Stomach (tissue), 4 donors: ENCODE measurements around the gene EVX1.

Source experiments
- EP300 ChIP-seq: sonication (generic); formaldehyde crosslinking; IDR thresholded peaks from one replicate; pipeline ENCODE4 v1.6.1; 2017; ENCODE audit warnings: antibody characterized with exemption
- POLR2A ChIP-seq, 4 donors: fragments of 450-650 bp; IDR thresholded peaks; one replicate each; pipeline ENCODE4 v1.6.1; 2016; ENCODE audit warnings: antibody characterized with exemption in 4 of 4, control low read depth in 2 of 4, mild to moderate bottlenecking in 1 of 4, moderate library complexity in 1 of 4
- TF ChIP-seq, protein P1 (sequence below), 7 experiments: fragments of 450-650 bp in 4 of 7; fragments of 200-600 bp in 3 of 7; sonication (generic) in 3 of 7; IDR thresholded peaks; one replicate each; pipeline ENCODE4 v1.5.1; 2016 to 2019; ENCODE audit warnings: antibody characterized with exemption in 7 of 7, control low read depth in 2 of 7, mild to moderate bottlenecking in 1 of 7

GRCh38 chr7:27202018-27202861 lies 40.4 kb upstream of the EVX1 start:
- TF ChIP-seq, protein P1, sequence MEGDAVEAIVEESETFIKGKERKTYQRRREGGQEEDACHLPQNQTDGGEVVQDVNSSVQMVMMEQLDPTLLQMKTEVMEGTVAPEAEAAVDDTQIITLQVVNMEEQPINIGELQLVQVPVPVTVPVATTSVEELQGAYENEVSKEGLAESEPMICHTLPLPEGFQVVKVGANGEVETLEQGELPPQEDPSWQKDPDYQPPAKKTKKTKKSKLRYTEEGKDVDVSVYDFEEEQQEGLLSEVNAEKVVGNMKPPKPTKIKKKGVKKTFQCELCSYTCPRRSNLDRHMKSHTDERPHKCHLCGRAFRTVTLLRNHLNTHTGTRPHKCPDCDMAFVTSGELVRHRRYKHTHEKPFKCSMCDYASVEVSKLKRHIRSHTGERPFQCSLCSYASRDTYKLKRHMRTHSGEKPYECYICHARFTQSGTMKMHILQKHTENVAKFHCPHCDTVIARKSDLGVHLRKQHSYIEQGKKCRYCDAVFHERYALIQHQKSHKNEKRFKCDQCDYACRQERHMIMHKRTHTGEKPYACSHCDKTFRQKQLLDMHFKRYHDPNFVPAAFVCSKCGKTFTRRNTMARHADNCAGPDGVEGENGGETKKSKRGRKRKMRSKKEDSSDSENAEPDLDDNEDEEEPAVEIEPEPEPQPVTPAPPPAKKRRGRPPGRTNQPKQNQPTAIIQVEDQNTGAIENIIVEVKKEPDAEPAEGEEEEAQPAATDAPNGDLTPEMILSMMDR (IDR thresholded peaks at IDR 0.05): no peak
- TF ChIP-seq POLR2A (IDR thresholded peaks at IDR 0.05): no peak
- TF ChIP-seq EP300: no peak
